ENCODE results near the gene PDGFA.

Gene PDGFA

GRCh38 chr7:467393-467828 lies 52.2 kb downstream of the PDGFA start:
- Histone ChIP-seq H3K9me3 (ENCODE audit: control insufficient read depth in 1 of 2, low read length in 2 of 2) (no peaks in the 10 kb centered on the region), H3K36me3 (ENCODE audit: control insufficient read depth in 1 of 2, insufficient read depth in 2 of 2, low read length in 2 of 2) (no peaks in the 10 kb centered on the region), H3K4me3 (ENCODE audit: low read depth in 1 of 2, low read length in 2 of 2) (no peak overlapping the region), H3K4me1 (ENCODE audit: control insufficient read depth in 1 of 2, insufficient read depth in 2 of 2, low read length in 2 of 2) (peaks cover 0 to 7% of the 10 kb centered on the region in 2 donors), H3K27ac (ENCODE audit: low read depth, low read length) (no peak overlapping the region), H3K9ac (ENCODE audit: low read depth in 1 of 2, low read length in 2 of 2) (no peak overlapping the region), H3K27me3 (ENCODE audit: control insufficient read depth in 1 of 2, insufficient read depth in 2 of 2, low read length in 2 of 2) (no peaks in the 10 kb centered on the region)

GRCh38 chr7:466465-467191 lies 53.0 kb downstream of the PDGFA start:
- H3K27ac ChIP-seq (ENCODE audit: low read depth, low read length): no peak overlapping the region
- no peak overlapping the region for H3K4me3 ChIP-seq (ENCODE audit: low read depth in 1 of 2, low read length in 2 of 2)
- H3K9ac ChIP-seq (ENCODE audit: low read depth in 1 of 2, low read length in 2 of 2): no peak overlapping the region
- no peaks in the 10 kb centered on the region for H3K9me3 ChIP-seq (ENCODE audit: control insufficient read depth in 1 of 2, low read length in 2 of 2)
- peaks cover 0 to 7% of the 10 kb centered on the region in 2 donors for H3K4me1 ChIP-seq (ENCODE audit: control insufficient read depth in 1 of 2, insufficient read depth in 2 of 2, low read length in 2 of 2)
- H3K36me3 ChIP-seq (ENCODE audit: control insufficient read depth in 1 of 2, insufficient read depth in 2 of 2, low read length in 2 of 2): no peaks in the 10 kb centered on the region
- no peaks in the 10 kb centered on the region for H3K27me3 ChIP-seq (ENCODE audit: control insufficient read depth in 1 of 2, insufficient read depth in 2 of 2, low read length in 2 of 2)

- no peaks in the 10 kb centered on the region for H3K9me3 ChIP-seq (ENCODE audit: control insufficient read depth in 1 of 2, low read length in 2 of 2)
These were observed 53.8 kb downstream of the PDGFA start for GRCh38 chr7:465710-466400.

GRCh38 chr7:464454-465401 lies 54.9 kb downstream of the PDGFA start:
- Histone ChIP-seq H3K9me3 (ENCODE audit: control insufficient read depth in 1 of 2, low read length in 2 of 2) (no peaks in the 10 kb centered on the region), H3K4me3 (ENCODE audit: low read depth in 1 of 2, low read length in 2 of 2) (no peak overlapping the region), H3K4me1 (ENCODE audit: control insufficient read depth in 1 of 2, insufficient read depth in 2 of 2, low read length in 2 of 2) (peaks cover 0 to 7% of the 10 kb centered on the region in 2 donors), H3K9ac (ENCODE audit: low read depth in 1 of 2, low read length in 2 of 2) (no peak overlapping the region), H3K27ac (ENCODE audit: low read depth, low read length) (no peak overlapping the region), H3K27me3 (ENCODE audit: control insufficient read depth in 1 of 2, insufficient read depth in 2 of 2, low read length in 2 of 2) (peaks cover 0 to 2% of the 10 kb centered on the region in 2 donors), H3K36me3 (ENCODE audit: control insufficient read depth in 1 of 2, insufficient read depth in 2 of 2, low read length in 2 of 2) (no peaks in the 10 kb centered on the region)

More at GRCh38 chr7:465710-466400, 53.8 kb downstream of the PDGFA start:
- Histone ChIP-seq H3K4me3 (ENCODE audit: low read depth in 1 of 2, low read length in 2 of 2) (no peak overlapping the region), H3K4me1 (ENCODE audit: control insufficient read depth in 1 of 2, insufficient read depth in 2 of 2, low read length in 2 of 2) (peaks cover 0 to 7% of the 10 kb centered on the region in 2 donors), H3K36me3 (ENCODE audit: control insufficient read depth in 1 of 2, insufficient read depth in 2 of 2, low read length in 2 of 2) (no peaks in the 10 kb centered on the region), H3K9ac (ENCODE audit: low read depth in 1 of 2, low read length in 2 of 2) (no peak overlapping the region), H3K27ac (ENCODE audit: low read depth, low read length) (no peak overlapping the region), H3K27me3 (ENCODE audit: control insufficient read depth in 1 of 2, insufficient read depth in 2 of 2, low read length in 2 of 2) (no peaks in the 10 kb centered on the region)

- H3K9me3 ChIP-seq (ENCODE audit: control insufficient read depth in 1 of 2, low read length in 2 of 2): no peaks in the 10 kb centered on the region
- peaks cover 0 to 7% of the 10 kb centered on the region in 2 donors for H3K4me1 ChIP-seq (ENCODE audit: control insufficient read depth in 1 of 2, insufficient read depth in 2 of 2, low read length in 2 of 2)
- H3K9ac ChIP-seq (ENCODE audit: low read depth in 1 of 2, low read length in 2 of 2): no peak overlapping the region
- H3K36me3 ChIP-seq (ENCODE audit: control insufficient read depth in 1 of 2, insufficient read depth in 2 of 2, low read length in 2 of 2): no peaks in the 10 kb centered on the region
- H3K4me3 ChIP-seq (ENCODE audit: low read depth in 1 of 2, low read length in 2 of 2): no peak overlapping the region
- no peak overlapping the region for H3K27ac ChIP-seq (ENCODE audit: low read depth, low read length)
- peaks cover 0 to 3% of the 10 kb centered on the region in 2 donors for H3K27me3 ChIP-seq (ENCODE audit: control insufficient read depth in 1 of 2, insufficient read depth in 2 of 2, low read length in 2 of 2)
These were observed 55.7 kb downstream of the PDGFA start for GRCh38 chr7:463817-464453.

GRCh38 chr7:463362-463781 lies 56.3 kb downstream of the PDGFA start:
- Histone ChIP-seq H3K9ac (ENCODE audit: low read depth in 1 of 2, low read length in 2 of 2) (no peak overlapping the region), H3K27me3 (ENCODE audit: control insufficient read depth in 1 of 2, insufficient read depth in 2 of 2, low read length in 2 of 2) (peaks cover 0 to 3% of the 10 kb centered on the region in 2 donors), H3K4me3 (ENCODE audit: low read depth in 1 of 2, low read length in 2 of 2) (no peak overlapping the region), H3K4me1 (ENCODE audit: control insufficient read depth in 1 of 2, insufficient read depth in 2 of 2, low read length in 2 of 2) (peaks cover 0 to 7% of the 10 kb centered on the region in 2 donors), H3K9me3 (ENCODE audit: control insufficient read depth in 1 of 2, low read length in 2 of 2) (no peaks in the 10 kb centered on the region), H3K27ac (ENCODE audit: low read depth, low read length) (no peak overlapping the region), H3K36me3 (ENCODE audit: control insufficient read depth in 1 of 2, insufficient read depth in 2 of 2, low read length in 2 of 2) (no peaks in the 10 kb centered on the region)

GRCh38 chr7:462173-463103 lies 57.2 kb downstream of the PDGFA start:
- no peak overlapping the region for H3K4me3 ChIP-seq (ENCODE audit: low read depth in 1 of 2, low read length in 2 of 2)
- no peaks in the 10 kb centered on the region for H3K9me3 ChIP-seq (ENCODE audit: control insufficient read depth in 1 of 2, low read length in 2 of 2)
- H3K27me3 ChIP-seq (ENCODE audit: control insufficient read depth in 1 of 2, insufficient read depth in 2 of 2, low read length in 2 of 2): peaks cover 0 to 3% of the 10 kb centered on the region in 2 donors
- H3K9ac ChIP-seq (ENCODE audit: low read depth in 1 of 2, low read length in 2 of 2): no peak overlapping the region
- no peaks in the 10 kb centered on the region for H3K36me3 ChIP-seq (ENCODE audit: control insufficient read depth in 1 of 2, insufficient read depth in 2 of 2, low read length in 2 of 2)
- peaks cover 0 to 7% of the 10 kb centered on the region in 2 donors for H3K4me1 ChIP-seq (ENCODE audit: control insufficient read depth in 1 of 2, insufficient read depth in 2 of 2, low read length in 2 of 2)
- H3K27ac ChIP-seq (ENCODE audit: low read depth, low read length): no peak overlapping the region

GRCh38 chr7:461453-462172 lies 58.0 kb downstream of the PDGFA start:
- Histone ChIP-seq H3K9me3 (ENCODE audit: control insufficient read depth in 1 of 2, low read length in 2 of 2) (no peaks in the 10 kb centered on the region), H3K9ac (ENCODE audit: low read depth in 1 of 2, low read length in 2 of 2) (no peak overlapping the region), H3K4me1 (ENCODE audit: control insufficient read depth in 1 of 2, insufficient read depth in 2 of 2, low read length in 2 of 2) (peaks cover 0 to 7% of the 10 kb centered on the region in 2 donors), H3K27ac (ENCODE audit: low read depth, low read length) (no peak overlapping the region), H3K27me3 (ENCODE audit: control insufficient read depth in 1 of 2, insufficient read depth in 2 of 2, low read length in 2 of 2) (peaks cover 0 to 3% of the 10 kb centered on the region in 2 donors), H3K36me3 (ENCODE audit: control insufficient read depth in 1 of 2, insufficient read depth in 2 of 2, low read length in 2 of 2) (no peaks in the 10 kb centered on the region), H3K4me3 (ENCODE audit: low read depth in 1 of 2, low read length in 2 of 2) (no peak overlapping the region)
